ENCODE data around the gene LRRTM2.
"Not testable (repeated sequence)": the region's sequence is repeated elsewhere in the genome, so short reads cannot be mapped to it uniquely, and the experiment has no call there.

LRRTM2 gene, protein sequence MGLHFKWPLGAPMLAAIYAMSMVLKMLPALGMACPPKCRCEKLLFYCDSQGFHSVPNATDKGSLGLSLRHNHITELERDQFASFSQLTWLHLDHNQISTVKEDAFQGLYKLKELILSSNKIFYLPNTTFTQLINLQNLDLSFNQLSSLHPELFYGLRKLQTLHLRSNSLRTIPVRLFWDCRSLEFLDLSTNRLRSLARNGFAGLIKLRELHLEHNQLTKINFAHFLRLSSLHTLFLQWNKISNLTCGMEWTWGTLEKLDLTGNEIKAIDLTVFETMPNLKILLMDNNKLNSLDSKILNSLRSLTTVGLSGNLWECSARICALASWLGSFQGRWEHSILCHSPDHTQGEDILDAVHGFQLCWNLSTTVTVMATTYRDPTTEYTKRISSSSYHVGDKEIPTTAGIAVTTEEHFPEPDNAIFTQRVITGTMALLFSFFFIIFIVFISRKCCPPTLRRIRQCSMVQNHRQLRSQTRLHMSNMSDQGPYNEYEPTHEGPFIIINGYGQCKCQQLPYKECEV

GRCh38 chr5:138874771-138875551, at the start of gene LRRTM2:
TSS of gene LRRTM2 (minus strand) at chr5:138875335. CDS start at chr5:138874911, 424 bp downstream.
- DNase-seq (ENCODE audit: low read depth in 3 of 3) = no peak

DNA sequence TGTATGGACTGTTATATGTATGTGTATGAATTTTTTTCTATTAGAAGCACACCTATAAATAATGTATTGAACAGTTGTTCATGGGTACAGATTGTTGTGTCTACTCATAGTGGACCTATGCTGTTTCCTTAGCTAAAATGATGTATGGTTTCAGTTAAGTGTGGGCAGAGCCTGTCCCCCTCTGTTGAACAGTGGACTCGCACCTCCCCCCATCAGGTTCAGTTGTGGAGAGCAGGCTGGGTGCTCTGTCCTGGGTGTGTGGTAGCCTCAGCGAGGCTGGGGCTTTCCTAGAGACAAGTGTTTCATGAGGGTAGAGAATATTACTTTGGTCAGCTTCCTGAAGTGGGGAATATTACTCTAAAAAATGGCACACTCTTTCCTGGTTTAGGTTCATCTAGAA, 47.4 kb upstream of the LRRTM2 start:
- no peak for DNase-seq (ENCODE audit: low read depth in 3 of 3)

- not testable (repeated sequence) for DNase-seq (ENCODE audit: low read depth in 3 of 3)
Observed at GRCh38 chr5:138921362-138921761, 46.2 kb upstream of the LRRTM2 start.

GRCh38 chr5:138920181-138920580, 45.0 kb upstream of the LRRTM2 start:
- no peak for DNase-seq (ENCODE audit: low read depth in 3 of 3)

DNA sequence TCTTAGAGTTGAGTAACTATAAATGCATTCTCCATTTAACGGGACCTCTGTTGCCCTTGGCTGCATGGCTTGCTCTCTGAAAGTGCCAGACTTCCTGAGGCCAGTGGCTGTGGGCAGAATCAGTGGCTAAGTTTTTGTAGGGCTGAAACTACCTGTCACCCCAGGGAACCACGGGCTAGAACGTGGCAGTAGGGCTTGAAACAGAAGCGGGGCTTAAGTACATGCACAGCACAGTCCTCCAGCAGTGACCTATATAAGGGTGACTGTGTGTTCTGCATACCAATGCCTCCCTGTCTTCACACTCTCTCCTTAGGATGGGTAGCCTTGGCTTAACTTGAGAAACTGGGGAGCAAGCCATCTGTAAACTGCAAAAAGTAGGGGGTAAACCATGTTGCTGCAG, 43.6 kb upstream of the LRRTM2 start:
- no peak for DNase-seq (ENCODE audit: low read depth in 3 of 3)

GRCh38 chr5:138914338-138914737, 39.2 kb upstream of the LRRTM2 start:
- no peak for DNase-seq (ENCODE audit: low read depth in 3 of 3)

GRCh38 chr5:138913773-138914172, 38.6 kb upstream of the LRRTM2 start:
- no peak for DNase-seq (ENCODE audit: low read depth in 3 of 3)

GRCh38 chr5:138912093-138912492, 37.0 kb upstream of the LRRTM2 start:
- DNase-seq (ENCODE audit: low read depth in 3 of 3) = no peak

- DNase-seq (ENCODE audit: low read depth in 3 of 3) = no peak
Observed at GRCh38 chr5:138911441-138911840, 36.3 kb upstream of the LRRTM2 start.

DNA sequence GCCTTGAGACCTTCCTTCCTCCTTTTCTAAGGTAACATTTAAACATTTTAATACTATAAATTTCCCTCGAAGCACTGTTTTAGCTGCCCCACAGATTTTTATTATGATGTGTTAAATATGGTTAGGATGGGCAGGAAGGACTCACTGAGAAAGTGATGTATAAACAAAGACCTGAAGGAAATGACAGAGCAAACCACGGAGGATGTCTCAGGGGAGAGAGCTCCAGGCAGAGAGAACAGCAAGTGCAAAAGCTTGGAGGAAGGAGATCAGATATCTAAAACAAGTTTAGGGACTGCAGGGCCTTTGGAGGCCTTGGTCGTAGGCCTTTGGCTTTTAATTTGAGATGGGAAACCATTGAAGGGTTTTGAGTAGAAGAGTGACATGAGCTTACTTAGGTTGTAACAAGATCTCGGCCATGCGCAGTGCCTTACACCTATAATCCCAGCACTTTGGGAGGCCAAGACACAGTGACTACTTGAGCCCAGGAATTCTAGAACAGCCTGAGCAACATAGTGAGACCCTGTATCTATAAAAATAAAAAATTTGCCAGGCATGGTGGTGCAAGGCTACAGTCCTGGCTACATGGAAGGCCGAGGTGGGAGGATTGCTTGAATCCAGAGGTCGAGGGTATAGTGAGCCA, 35.5 kb upstream of the LRRTM2 start:
- no peak for DNase-seq (ENCODE audit: low read depth in 3 of 3)

DNA sequence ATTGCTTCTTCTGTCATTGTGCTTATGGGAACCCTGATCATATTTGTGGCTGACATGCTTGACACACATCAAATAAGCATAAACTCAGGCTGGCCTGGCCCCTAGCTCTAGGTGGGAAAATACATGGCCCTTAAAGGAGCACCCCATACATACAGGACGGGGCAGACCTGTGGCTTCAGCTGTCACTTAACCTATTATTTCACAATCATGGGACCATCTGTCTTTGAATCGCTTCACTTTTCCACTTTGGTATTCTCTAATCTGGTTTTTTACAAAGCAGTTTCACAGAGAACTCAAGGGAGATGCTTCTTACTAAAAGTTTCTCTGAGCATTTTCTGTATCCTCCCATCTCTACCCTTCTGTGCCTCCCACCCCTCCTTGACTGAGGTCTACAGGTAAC, 34.6 kb upstream of the LRRTM2 start:
- DNase-seq (ENCODE audit: low read depth in 3 of 3) = no peak

GRCh38 chr5:138905541-138905940, 30.4 kb upstream of the LRRTM2 start:
- no peak for DNase-seq (ENCODE audit: low read depth in 3 of 3)

- DNase-seq (ENCODE audit: low read depth in 3 of 3) = no peak
Observed at GRCh38 chr5:138903130-138903775, 28.1 kb upstream of the LRRTM2 start.

- no peak for DNase-seq (ENCODE audit: low read depth in 3 of 3)
Observed at GRCh38 chr5:138901716-138902115, 26.6 kb upstream of the LRRTM2 start.

DNA sequence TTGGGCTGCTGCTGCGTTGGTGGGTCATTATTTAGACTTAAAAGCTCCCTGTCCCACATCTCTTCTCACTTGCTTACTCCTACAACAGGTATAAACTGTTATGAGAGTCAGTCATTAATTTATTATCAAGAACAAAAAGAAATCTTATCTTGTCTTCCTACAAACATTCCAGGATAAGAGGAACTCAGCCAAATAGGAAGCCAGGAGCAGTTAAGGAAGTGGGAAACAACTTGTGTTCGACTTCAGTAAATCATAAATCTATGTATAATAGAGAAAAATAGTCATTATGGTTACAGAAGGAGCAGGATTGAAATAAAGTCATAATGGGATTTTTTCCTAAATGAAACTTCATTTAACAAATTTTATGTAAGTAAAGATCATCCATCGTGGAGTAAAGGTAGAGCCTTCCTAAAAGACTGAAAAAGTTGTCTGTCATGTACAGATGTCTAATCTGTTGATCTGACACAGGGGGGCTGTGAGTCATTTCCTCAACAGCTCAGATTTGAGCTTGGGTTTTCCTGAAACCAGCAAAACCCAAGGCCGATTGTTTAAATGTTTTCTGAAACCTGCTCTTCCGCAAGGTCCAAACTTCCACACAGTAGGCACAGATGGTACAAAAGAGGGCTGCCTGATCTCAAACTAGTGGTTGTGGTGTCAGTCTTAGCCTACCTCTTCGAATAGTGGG, 25.3 kb upstream of the LRRTM2 start:
- no peak for DNase-seq (ENCODE audit: low read depth in 3 of 3)

DNA sequence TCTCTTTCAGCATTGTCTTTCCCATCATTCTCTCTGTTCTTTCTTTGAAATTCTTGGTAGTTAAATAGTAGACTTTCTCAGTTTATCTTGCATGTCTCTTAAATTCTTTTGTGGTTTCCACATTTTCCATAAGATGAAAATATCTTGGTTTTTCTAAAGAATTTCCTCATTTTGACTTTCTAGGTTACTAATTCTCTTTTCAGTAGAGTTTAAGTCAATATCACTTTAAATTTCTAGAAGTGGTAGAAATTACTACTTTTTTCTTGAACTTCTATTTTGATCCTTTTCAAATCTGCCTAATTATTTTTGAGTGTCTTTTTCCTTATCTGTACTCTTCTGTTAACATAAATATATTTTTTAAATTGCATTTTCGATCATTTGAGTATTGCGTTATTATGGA, 23.6 kb upstream of the LRRTM2 start:
- no peak for DNase-seq (ENCODE audit: low read depth in 3 of 3)

DNA sequence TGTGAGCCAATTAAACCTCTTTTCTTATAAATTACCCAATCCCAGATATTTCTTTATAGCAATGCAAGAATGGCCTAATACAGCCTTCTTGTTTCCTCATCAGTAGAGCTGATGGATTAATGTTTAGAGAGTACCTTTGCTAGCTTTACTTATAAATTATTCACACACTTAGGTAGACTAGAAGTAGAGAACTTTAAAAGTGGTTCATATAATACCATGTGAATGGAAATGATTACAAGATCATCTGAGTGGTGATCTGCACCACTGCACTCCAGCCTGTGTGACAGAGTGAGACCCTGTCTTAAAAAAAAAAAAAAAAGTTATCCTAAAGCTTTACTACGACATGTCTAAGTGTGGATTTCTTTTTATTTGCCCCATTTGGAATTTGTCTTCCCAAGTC, 23.2 kb upstream of the LRRTM2 start:
- no peak for DNase-seq (ENCODE audit: low read depth in 3 of 3)

DNA sequence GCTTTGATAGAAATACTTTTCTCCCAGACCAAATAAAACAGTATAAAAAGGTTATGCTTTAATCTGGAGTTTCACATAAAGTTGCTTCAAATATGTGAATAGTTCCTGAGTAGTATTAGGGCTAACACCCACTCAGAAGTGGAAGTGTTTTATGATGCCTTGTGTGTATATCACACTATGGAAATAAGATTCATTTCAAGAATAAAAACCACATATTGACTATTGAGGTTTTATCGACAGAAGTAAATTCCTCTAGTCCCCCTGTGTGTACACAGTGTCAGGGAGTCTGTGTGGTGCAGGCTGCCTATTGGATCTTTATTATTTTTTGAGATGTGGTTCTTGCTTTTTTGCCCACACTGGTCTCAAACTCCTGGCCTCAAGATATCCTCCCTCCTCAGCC, 20.8 kb upstream of the LRRTM2 start:
- no peak for DNase-seq (ENCODE audit: low read depth in 3 of 3)

DNA sequence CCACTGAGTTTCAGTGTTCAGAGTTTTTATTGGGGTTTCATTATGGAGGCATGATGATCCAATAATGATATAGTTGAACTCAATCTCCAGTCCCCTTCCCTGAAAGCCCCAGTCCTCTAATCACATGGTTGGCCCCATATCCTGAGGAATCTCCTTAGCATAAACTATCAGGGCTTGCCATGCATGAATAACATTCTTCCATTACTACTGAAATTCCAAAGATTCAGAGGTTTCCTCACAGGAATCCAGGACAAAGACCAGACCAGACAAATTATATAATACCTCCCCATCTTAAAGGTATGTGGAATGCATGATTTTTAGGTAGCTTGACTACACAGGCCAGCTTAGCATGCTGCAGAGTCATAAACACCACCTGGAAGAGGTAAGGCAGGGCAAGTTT, 15.5 kb upstream of the LRRTM2 start:
- DNase-seq (ENCODE audit: low read depth in 3 of 3) = no peak

- no peak for DNase-seq (ENCODE audit: low read depth in 3 of 3)
Observed at GRCh38 chr5:138889994-138890393, 14.9 kb upstream of the LRRTM2 start.

DNA sequence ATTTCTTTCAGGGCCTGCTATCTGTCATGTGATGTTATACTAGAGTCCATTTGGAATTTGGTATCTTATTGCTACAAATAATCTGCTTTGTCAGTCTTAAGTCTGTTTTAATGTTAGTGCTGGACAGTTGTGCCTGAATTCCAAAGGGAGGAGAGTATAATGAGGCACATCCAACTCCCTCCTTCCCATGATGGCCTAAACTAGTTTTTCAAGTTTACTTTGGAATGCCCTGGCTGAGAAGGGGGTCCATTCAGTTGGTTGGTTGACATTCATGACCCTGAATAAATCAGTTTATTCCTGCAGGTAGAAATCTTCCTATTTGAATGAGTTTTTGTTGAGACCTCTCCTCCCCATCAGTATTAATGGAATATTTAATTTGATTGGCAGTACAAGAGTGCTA, 9.4 kb upstream of the LRRTM2 start:
- DNase-seq (ENCODE audit: low read depth in 3 of 3) = no peak
